NCI-H446 (cell line): ENCODE measurements around the gene PRXL2A.

Experiments used
- DNase-seq, 2 experiments: peaks; one replicate each; lab custom pipeline; 2025; lab: John Stamatoyannopoulos, UW

Gene PRXL2A

GRCh38 chr10:80444646-80445319, 36.4 kb downstream of the PRXL2A start:
- DNase-seq: peak in 1 of 2 experiments; percentile 54

- DNase-seq: no peak
Measured at GRCh38 chr10:80447436-80448190, 39.3 kb downstream of the PRXL2A start.

GRCh38 chr10:80448209-80448942, 40.0 kb downstream of the PRXL2A start:
- no peak for DNase-seq

GRCh38 chr10:80449520-80449919, 41.2 kb downstream of the PRXL2A start:
- no peak for DNase-seq

GRCh38 chr10:80451132-80451531, 42.8 kb downstream of the PRXL2A start:
- no peak for DNase-seq

- no peak for DNase-seq
Measured at GRCh38 chr10:80452069-80452468, 43.7 kb downstream of the PRXL2A start.

GRCh38 chr10:80452640-80453039, 44.3 kb downstream of the PRXL2A start:
- no peak for DNase-seq

- DNase-seq: no peak
Measured at GRCh38 chr10:80453056-80453841, 44.9 kb downstream of the PRXL2A start.

- DNase-seq: peak in 1 of 2 experiments; percentile 62
Measured at GRCh38 chr10:80453842-80454512, 45.6 kb downstream of the PRXL2A start, which contains the start of gene TSPAN14. TSPAN14 (plus strand) TSS chr10:80454310; CDS start chr10:80489234, 34,924 bp downstream.

- no peak for DNase-seq
Measured at GRCh38 chr10:80454513-80455460, 46.4 kb downstream of the PRXL2A start.

- DNase-seq: no peak
Measured at GRCh38 chr10:80455461-80456349, 47.4 kb downstream of the PRXL2A start.

GRCh38 chr10:80457554-80458262, 49.4 kb downstream of the PRXL2A start:
- DNase-seq: no peak

GRCh38 chr10:80458263-80458625, 49.9 kb downstream of the PRXL2A start:
- no peak for DNase-seq

GRCh38 chr10:80458638-80459037, 50.3 kb downstream of the PRXL2A start:
- no peak for DNase-seq

- DNase-seq: no peak
Measured at GRCh38 chr10:80459047-80459865, 50.9 kb downstream of the PRXL2A start.

- DNase-seq: peak in 1 of 2 experiments; percentile 43
Measured at GRCh38 chr10:80460399-80461207, 52.3 kb downstream of the PRXL2A start.
